GM23338 (cell line): ENCODE measurements around the gene MDN1. TPM values are rescaled to one million over a fixed set of nuclear protein-coding genes. Genes with fewer than 3 reads are reported as not detected.

Source experiments
- ATAC-seq: fragments of 200-7000 bp; cut with Tn5 transposase; 3 replicates; pipeline ENCODE4 v1.9.1; 2020
- DNase-seq: peaks from one replicate; pipeline ENCODE4 v3.0.0-alpha.2; 2015; ENCODE audit warnings: low spot score
- H2AFZ ChIP-seq: fragments of 200-600 bp; sonication (generic); 2 replicates; pipeline ENCODE4 v1.8.0; 2016; ENCODE audit warnings: antibody characterized with exemption, mild to moderate bottlenecking, moderate library complexity
- H3F3A ChIP-seq: fragments of 200-600 bp; sonication (generic); replicated peaks from 2 replicates; pipeline ENCODE4 v1.8.0; 2017; ENCODE audit warnings: antibody characterized with exemption, mixed run types, low read depth
- H3K27ac ChIP-seq: fragments of 200-600 bp; sonication (generic); 2 replicates; pipeline ENCODE4 v1.6.1; 2016; ENCODE audit warnings: low read depth
- H3K27me3 ChIP-seq: fragments of 200-600 bp; sonication (generic); 2 replicates; pipeline ENCODE4 v1.8.0; 2016; ENCODE audit warnings: mild to moderate bottlenecking, mixed run types, moderate library complexity; ENCODE audit not compliant: insufficient read depth
- H3K36me3 ChIP-seq: fragments of 200-600 bp; sonication (generic); 2 replicates; pipeline ENCODE4 v1.8.0; 2016; ENCODE audit warnings: mild to moderate bottlenecking; ENCODE audit not compliant: insufficient read depth
- H3K4me1 ChIP-seq: fragments of 200-600 bp; sonication (generic); 2 replicates; pipeline ENCODE4 v1.8.0; 2016; ENCODE audit warnings: mild to moderate bottlenecking, moderate library complexity; ENCODE audit not compliant: insufficient read depth
- H3K4me2 ChIP-seq: fragments of 200-600 bp; sonication (generic); 2 replicates; pipeline ENCODE4 v1.7.1; 2017; ENCODE audit warnings: mixed run types
- H3K4me3 ChIP-seq: fragments of 200-600 bp; sonication (generic); 2 replicates; pipeline ENCODE4 v1.6.1; 2016; ENCODE audit warnings: mixed run types
- H3K79me2 ChIP-seq: fragments of 200-600 bp; sonication (generic); replicated peaks from 2 replicates; pipeline ENCODE4 v1.8.0; 2017; ENCODE audit warnings: mild to moderate bottlenecking; ENCODE audit not compliant: insufficient read depth
- H3K9me2 ChIP-seq: fragments of 200-600 bp; sonication (generic); 2 replicates; pipeline ENCODE4 v1.8.0; 2017; ENCODE audit not compliant: insufficient read depth
- H4K20me1 ChIP-seq: fragments of 200-600 bp; sonication (generic); replicated peaks from 2 replicates; pipeline ENCODE4 v1.8.0; 2017; ENCODE audit warnings: mild to moderate bottlenecking; ENCODE audit not compliant: insufficient read depth
- H3K27ac Mint-ChIP-seq: 2 replicates; pipeline ENCODE4 v1.8.0; 2020; ENCODE audit warnings: inconsistent platforms, mild to moderate bottlenecking, moderate library complexity, mixed read lengths
- H3K27me3 Mint-ChIP-seq: 3 replicates; pipeline ENCODE4 v1.8.0; 2022; ENCODE audit warnings: low read depth, mild to moderate bottlenecking, moderate library complexity, mixed read lengths, inconsistent platforms; ENCODE audit not compliant: insufficient read depth, poor library complexity
- H3K36me3 Mint-ChIP-seq: 3 replicates; pipeline ENCODE4 v1.8.0; 2021; ENCODE audit warnings: low read depth, mild to moderate bottlenecking, inconsistent platforms, moderate library complexity, mixed read lengths
- H3K4me1 Mint-ChIP-seq: 3 replicates; pipeline ENCODE4 v1.8.0; 2020; ENCODE audit warnings: mild to moderate bottlenecking, inconsistent platforms, mixed read lengths
- H3K4me3 Mint-ChIP-seq: 3 replicates; pipeline ENCODE4 v1.8.0; 2021; ENCODE audit warnings: moderate library complexity, mild to moderate bottlenecking, inconsistent platforms, mixed read lengths
- H3K9me3 Mint-ChIP-seq: 3 replicates; pipeline ENCODE4 v1.8.0; 2020; ENCODE audit warnings: moderate library complexity, mild to moderate bottlenecking, inconsistent platforms, mixed read lengths
- CREB1 ChIP-seq: fragments of 250-450 bp; sonication (Bioruptor Pico); IDR thresholded peaks from 2 replicates; pipeline ENCODE4 v1.5.0; 2020; ENCODE audit warnings: low read depth, mild to moderate bottlenecking, moderate library complexity
- EZH2 ChIP-seq: fragments of 200-600 bp; sonication (generic); IDR thresholded peaks from one replicate; pipeline ENCODE4 v1.8.0; 2017; ENCODE audit warnings: antibody characterized with exemption, mild to moderate bottlenecking, low read depth; ENCODE audit not compliant: unreplicated experiment
- EZH2phosphoT487 ChIP-seq: fragments of 200-600 bp; sonication (generic); IDR thresholded peaks from one replicate; pipeline ENCODE4 v1.8.1; 2018; ENCODE audit warnings: antibody characterized with exemption; ENCODE audit not compliant: unreplicated experiment
- JUNB ChIP-seq: IDR thresholded peaks from one replicate; pipeline ENCODE4 v1.6.1; 2016; ENCODE audit warnings: antibody characterized with exemption; ENCODE audit not compliant: unreplicated experiment
- NANOG ChIP-seq: IDR thresholded peaks from 2 replicates; pipeline ENCODE4 v1.6.1; 2016; ENCODE audit warnings: antibody characterized with exemption, borderline replicate concordance
- POLR2AphosphoS5 ChIP-seq: IDR thresholded peaks from 2 replicates; pipeline ENCODE4 v1.6.1; 2016; ENCODE audit warnings: antibody characterized with exemption, low read depth
- STAT1 ChIP-seq: IDR thresholded peaks from one replicate; pipeline ENCODE4 v1.6.1; 2016; ENCODE audit warnings: antibody characterized with exemption; ENCODE audit not compliant: unreplicated experiment
- ZNF114 ChIP-seq: fragments of 250-450 bp; sonication (Bioruptor Pico); IDR thresholded peaks from 2 replicates; pipeline ENCODE4 v1.5.0; 2020; ENCODE audit warnings: mild to moderate bottlenecking, moderate library complexity
- ZNF331 ChIP-seq: fragments of 250-450 bp; sonication (Bioruptor Pico); IDR thresholded peaks from 2 replicates; pipeline ENCODE4 v1.5.0; 2020; ENCODE audit warnings: low read depth, mild to moderate bottlenecking, moderate library complexity
- polyA plus RNA-seq: library from polyadenylated mRNA; unstranded; fragments of >200 nt; fragmentation: Nextera tagmentation; extraction: Ambion mirVana; gene quantifications from 2 replicates; pipeline ENCODE4 v1.2.1, GENCODE V29; 2016
- total RNA-seq: library from RNA; depleted of rRNA; stranded (reverse); fragments of >200 nt; shearing (Covaris generic); gene quantifications from 2 replicates; pipeline ENCODE4 v1.2.3, GENCODE V29; 2014
- TF ChIP-seq, protein P1 (sequence below), 2 experiments: fragments of 200-600 bp in 1 of 2; sonication (generic) in 1 of 2; conservative IDR thresholded peaks; 2 replicates each; pipeline versions ENCODE4 v1.5.1 to v1.6.1; 2016 to 2017; ENCODE audit warnings: antibody characterized with exemption in 2 of 2, low read depth in 2 of 2, mild to moderate bottlenecking in 2 of 2, moderate library complexity in 1 of 2
- TF ChIP-seq, protein P2 (sequence below): IDR thresholded peaks from 2 replicates; pipeline ENCODE4 v1.6.1; 2016; ENCODE audit warnings: antibody characterized with exemption
- TF ChIP-seq, protein P3 (sequence below): IDR thresholded peaks from one replicate; pipeline ENCODE4 v1.6.1; 2018; ENCODE audit warnings: antibody characterized with exemption; ENCODE audit not compliant: unreplicated experiment

The MDN1 gene
- total and polyA plus RNA-seq, 2 experiments from 2014 or later = 165 to 217 TPM

DNA sequence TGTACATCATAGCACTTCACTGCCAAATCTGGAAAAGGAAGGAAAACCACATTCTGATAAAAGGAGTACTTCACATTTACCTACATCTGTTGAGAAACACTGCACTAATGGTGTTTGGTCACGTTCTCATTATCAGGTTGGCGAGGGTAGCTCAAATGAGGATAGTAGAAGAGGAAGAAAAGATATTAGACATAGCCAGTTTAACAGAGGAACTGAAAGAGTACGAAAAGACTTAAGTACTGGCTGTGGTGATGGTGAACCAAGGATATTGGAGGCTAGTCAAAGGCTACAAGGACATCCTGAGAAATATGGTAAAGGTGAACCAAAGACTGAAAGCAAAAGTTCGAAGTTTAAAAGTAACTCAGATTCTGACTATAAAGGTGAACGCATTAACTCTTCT, 42.7 kb upstream of the MDN1 start:
- Histone ChIP-seq H3K27ac (no peak overlapping the region), H3K4me2 (no peak overlapping the region), H3K36me3 (peaks cover 61% of the 10 kb centered on the region), H3K4me1 (no peaks in the 10 kb centered on the region), H3F3A (peaks cover 3% of the 10 kb centered on the region; the same call in 1 of the 2 replicates), H3K4me3 (no peak overlapping the region), H3K27me3 (no peaks in the 10 kb centered on the region), H4K20me1 (0 out of 2 replicates have a peak, but pooled peaks cover 6% of the 10 kb centered on the region), H2AFZ (no peak overlapping the region), H3K9me2 (no peaks in the 10 kb centered on the region), H3K79me2 (no peaks in the 10 kb centered on the region)
- Mint-ChIP-seq H3K36me3 (peaks cover 85% of the 10 kb centered on the region), H3K9me3 (peaks cover 4% of the 10 kb centered on the region; the same call in 2 of the 3 replicates), H3K27me3 (peaks cover 2% of the 10 kb centered on the region), H3K4me3 (no peak overlapping the region), H3K4me1 (no peaks in the 10 kb centered on the region), H3K27ac (no peak overlapping the region)
- ATAC-seq (no peak), DNase-seq (no peak)
- TF ChIP-seq EZH2phosphoT487 (no peak), ZNF114 (CRISPR knock-in tag) (no peak), POLR2AphosphoS5 (no peak), EZH2 (no peak), NANOG (no peak), CREB1 (CRISPR knock-in tag) (no peak)
- TF ChIP-seq, protein P1, sequence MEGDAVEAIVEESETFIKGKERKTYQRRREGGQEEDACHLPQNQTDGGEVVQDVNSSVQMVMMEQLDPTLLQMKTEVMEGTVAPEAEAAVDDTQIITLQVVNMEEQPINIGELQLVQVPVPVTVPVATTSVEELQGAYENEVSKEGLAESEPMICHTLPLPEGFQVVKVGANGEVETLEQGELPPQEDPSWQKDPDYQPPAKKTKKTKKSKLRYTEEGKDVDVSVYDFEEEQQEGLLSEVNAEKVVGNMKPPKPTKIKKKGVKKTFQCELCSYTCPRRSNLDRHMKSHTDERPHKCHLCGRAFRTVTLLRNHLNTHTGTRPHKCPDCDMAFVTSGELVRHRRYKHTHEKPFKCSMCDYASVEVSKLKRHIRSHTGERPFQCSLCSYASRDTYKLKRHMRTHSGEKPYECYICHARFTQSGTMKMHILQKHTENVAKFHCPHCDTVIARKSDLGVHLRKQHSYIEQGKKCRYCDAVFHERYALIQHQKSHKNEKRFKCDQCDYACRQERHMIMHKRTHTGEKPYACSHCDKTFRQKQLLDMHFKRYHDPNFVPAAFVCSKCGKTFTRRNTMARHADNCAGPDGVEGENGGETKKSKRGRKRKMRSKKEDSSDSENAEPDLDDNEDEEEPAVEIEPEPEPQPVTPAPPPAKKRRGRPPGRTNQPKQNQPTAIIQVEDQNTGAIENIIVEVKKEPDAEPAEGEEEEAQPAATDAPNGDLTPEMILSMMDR (conservative IDR thresholded peaks at IDR 0.05; ENCODE audit: low read depth in 2 of 2) = no peak
- TF ChIP-seq, protein P2, sequence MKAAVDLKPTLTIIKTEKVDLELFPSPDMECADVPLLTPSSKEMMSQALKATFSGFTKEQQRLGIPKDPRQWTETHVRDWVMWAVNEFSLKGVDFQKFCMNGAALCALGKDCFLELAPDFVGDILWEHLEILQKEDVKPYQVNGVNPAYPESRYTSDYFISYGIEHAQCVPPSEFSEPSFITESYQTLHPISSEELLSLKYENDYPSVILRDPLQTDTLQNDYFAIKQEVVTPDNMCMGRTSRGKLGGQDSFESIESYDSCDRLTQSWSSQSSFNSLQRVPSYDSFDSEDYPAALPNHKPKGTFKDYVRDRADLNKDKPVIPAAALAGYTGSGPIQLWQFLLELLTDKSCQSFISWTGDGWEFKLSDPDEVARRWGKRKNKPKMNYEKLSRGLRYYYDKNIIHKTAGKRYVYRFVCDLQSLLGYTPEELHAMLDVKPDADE = no peak
- TF ChIP-seq, protein P3, sequence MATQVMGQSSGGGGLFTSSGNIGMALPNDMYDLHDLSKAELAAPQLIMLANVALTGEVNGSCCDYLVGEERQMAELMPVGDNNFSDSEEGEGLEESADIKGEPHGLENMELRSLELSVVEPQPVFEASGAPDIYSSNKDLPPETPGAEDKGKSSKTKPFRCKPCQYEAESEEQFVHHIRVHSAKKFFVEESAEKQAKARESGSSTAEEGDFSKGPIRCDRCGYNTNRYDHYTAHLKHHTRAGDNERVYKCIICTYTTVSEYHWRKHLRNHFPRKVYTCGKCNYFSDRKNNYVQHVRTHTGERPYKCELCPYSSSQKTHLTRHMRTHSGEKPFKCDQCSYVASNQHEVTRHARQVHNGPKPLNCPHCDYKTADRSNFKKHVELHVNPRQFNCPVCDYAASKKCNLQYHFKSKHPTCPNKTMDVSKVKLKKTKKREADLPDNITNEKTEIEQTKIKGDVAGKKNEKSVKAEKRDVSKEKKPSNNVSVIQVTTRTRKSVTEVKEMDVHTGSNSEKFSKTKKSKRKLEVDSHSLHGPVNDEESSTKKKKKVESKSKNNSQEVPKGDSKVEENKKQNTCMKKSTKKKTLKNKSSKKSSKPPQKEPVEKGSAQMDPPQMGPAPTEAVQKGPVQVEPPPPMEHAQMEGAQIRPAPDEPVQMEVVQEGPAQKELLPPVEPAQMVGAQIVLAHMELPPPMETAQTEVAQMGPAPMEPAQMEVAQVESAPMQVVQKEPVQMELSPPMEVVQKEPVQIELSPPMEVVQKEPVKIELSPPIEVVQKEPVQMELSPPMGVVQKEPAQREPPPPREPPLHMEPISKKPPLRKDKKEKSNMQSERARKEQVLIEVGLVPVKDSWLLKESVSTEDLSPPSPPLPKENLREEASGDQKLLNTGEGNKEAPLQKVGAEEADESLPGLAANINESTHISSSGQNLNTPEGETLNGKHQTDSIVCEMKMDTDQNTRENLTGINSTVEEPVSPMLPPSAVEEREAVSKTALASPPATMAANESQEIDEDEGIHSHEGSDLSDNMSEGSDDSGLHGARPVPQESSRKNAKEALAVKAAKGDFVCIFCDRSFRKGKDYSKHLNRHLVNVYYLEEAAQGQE = no peak

DNA sequence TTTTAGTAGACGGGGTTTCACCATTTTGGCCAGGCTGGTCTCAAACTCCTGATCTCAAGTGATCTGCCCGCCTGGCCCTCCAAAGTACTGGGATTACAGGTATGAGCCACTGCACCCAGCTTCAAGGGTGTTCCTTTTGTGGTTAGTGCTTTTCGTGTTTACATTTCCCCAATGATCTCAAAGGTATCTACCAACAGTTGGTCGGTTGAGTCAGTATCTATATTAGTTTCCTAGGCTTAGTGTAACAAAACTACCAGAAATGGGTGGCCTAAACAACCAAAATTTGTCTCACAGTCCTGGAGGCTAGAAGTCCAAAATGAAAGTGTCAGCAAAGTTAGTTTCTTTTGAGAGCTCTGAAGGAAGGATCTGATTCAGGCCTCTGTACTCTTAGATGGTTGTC, 40.1 kb upstream of the MDN1 start:
- H3K4me1 ChIP-seq = no peaks in the 10 kb centered on the region
- peaks cover 61% of the 10 kb centered on the region for H3K36me3 ChIP-seq
- H3K4me2 ChIP-seq = no peak overlapping the region
- Mint-ChIP-seq H3K27ac (no peak overlapping the region), H3K27me3 (peaks cover 2% of the 10 kb centered on the region), H3K4me1 (no peaks in the 10 kb centered on the region), H3K4me3 (no peak overlapping the region), H3K9me3 (no peaks in the 10 kb centered on the region), H3K36me3 (peaks cover 83% of the 10 kb centered on the region)
- H3F3A ChIP-seq = peaks cover 3% of the 10 kb centered on the region; the same call in 1 of the 2 replicates
- H3K9me2 ChIP-seq = no peaks in the 10 kb centered on the region
- H4K20me1 ChIP-seq = 0 out of 2 replicates have a peak, but pooled peaks cover 3% of the 10 kb centered on the region
- H3K79me2 ChIP-seq = no peaks in the 10 kb centered on the region
- no peak overlapping the region; the same call in 1 of the 2 replicates for H3K27ac ChIP-seq
- no peak overlapping the region for H3K4me3 ChIP-seq
- H3K27me3 ChIP-seq = no peaks in the 10 kb centered on the region
- ATAC-seq = no peak
- DNase-seq = no peak
- no peak overlapping the region for H2AFZ ChIP-seq
- TF ChIP-seq EZH2phosphoT487 (no peak), ZNF331 (CRISPR knock-in tag) (no peak), JUNB (no peak), POLR2AphosphoS5 (no peak), NANOG (no peak), STAT1 (no peak), ZNF114 (CRISPR knock-in tag) (no peak), EZH2 (no peak)
- TF ChIP-seq, protein P2 = no peak
- TF ChIP-seq, protein P1 (conservative IDR thresholded peaks at IDR 0.05; ENCODE audit: low read depth in 2 of 2) = no peak
